Fibroblast of lung (primary cell): Measurements from ENCODE around the gene CCT5.

Experiments used
- EZH2 ChIP-seq: IDR thresholded peaks from 2 replicates; pipeline ENCODE4 v1.5.1; 2012; ENCODE audit warnings: low read length, control low read depth, mild to moderate bottlenecking; ENCODE audit errors: missing control alignments
- TF ChIP-seq, protein P1 (sequence below), 2 donors: IDR thresholded peaks in 1 of 2; conservative IDR thresholded peaks in 1 of 2; 1 replicate in 1 of 2; 2 replicates in 1 of 2; pipeline ENCODE4 v1.5.1; 2011 to 2012; ENCODE audit warnings: low read length in 2 of 2, control low read depth in 1 of 2, inconsistent platforms in 1 of 2, low read depth in 1 of 2, mild to moderate bottlenecking in 1 of 2

DNA sequence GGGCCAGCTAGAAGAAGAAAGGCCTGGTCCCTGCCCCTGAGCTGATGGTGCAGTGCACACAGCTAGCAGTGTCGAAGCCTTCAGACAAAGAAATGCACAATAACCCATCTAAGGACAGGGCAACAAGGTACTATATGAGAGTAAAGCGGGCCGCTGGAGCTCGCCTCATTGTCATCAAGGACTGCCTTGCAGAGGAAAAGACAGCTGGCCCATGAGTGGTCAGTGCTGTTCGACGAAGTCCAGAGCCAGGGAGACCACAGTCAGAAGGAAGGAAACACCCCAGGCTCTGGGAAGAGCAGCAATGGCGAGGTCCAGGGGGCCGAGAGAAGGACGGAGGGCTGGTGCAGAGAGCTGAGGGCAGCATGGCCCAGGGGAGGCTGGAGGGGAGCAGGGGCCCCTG lies 17.7 kb upstream of the CCT5 start:
- TF ChIP-seq, protein P1, sequence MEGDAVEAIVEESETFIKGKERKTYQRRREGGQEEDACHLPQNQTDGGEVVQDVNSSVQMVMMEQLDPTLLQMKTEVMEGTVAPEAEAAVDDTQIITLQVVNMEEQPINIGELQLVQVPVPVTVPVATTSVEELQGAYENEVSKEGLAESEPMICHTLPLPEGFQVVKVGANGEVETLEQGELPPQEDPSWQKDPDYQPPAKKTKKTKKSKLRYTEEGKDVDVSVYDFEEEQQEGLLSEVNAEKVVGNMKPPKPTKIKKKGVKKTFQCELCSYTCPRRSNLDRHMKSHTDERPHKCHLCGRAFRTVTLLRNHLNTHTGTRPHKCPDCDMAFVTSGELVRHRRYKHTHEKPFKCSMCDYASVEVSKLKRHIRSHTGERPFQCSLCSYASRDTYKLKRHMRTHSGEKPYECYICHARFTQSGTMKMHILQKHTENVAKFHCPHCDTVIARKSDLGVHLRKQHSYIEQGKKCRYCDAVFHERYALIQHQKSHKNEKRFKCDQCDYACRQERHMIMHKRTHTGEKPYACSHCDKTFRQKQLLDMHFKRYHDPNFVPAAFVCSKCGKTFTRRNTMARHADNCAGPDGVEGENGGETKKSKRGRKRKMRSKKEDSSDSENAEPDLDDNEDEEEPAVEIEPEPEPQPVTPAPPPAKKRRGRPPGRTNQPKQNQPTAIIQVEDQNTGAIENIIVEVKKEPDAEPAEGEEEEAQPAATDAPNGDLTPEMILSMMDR (conservative IDR thresholded peaks at IDR 0.05 in 1 of 2, IDR thresholded peaks at IDR 0.05 in 1 of 2; ENCODE audit: low read depth in 1 of 2, low read length in 2 of 2): no peak
- TF ChIP-seq EZH2: no peak
